Upper lobe of left lung (tissue), 6 donors: ENCODE data around the gene ARPC1A. TPM values are rescaled to one million over a fixed set of nuclear protein-coding genes. Genes with fewer than 3 reads are reported as not detected.

ENCODE experiments used
- ATAC-seq, 2 donors: fragments of 200-7000 bp; cut with Tn5 transposase; one replicate each; pipeline ENCODE4 v1.9.1; 2022; ENCODE audit warnings: mild to moderate bottlenecking in 2 of 2, moderate library complexity in 2 of 2; ENCODE audit not compliant: low FRiP score in 2 of 2
- DNase-seq, 2 donors: peaks; one replicate each; pipeline ENCODE4 v3.0.0-alpha.2; 2019 to 2020
- H3K27ac ChIP-seq, 4 donors: fragments of 200-600 bp; sonication (generic); one replicate each; pipeline ENCODE4 v1.5.1; 2016 to 2019
- H3K27me3 ChIP-seq, 4 donors: fragments of 200-600 bp; sonication (generic); one replicate each; pipeline ENCODE4 v1.5.1; 2017 to 2019
- H3K36me3 ChIP-seq, 4 donors: fragments of 200-600 bp; sonication (generic); one replicate each; pipeline ENCODE4 v1.5.1; 2016 to 2019
- H3K4me1 ChIP-seq, 4 donors: fragments of 200-600 bp; sonication (generic); one replicate each; pipeline ENCODE4 v1.5.1; 2018 to 2019
- H3K4me3 ChIP-seq, 4 donors: fragments of 200-600 bp; sonication (generic); one replicate each; pipeline ENCODE4 v1.5.1; 2017 to 2019; ENCODE audit warnings: mild to moderate bottlenecking in 2 of 4, moderate library complexity in 1 of 4
- H3K9me3 ChIP-seq, 4 donors: fragments of 200-600 bp; sonication (generic); one replicate each; pipeline ENCODE4 v1.5.1; 2018 to 2019
- CTCF ChIP-seq, 6 experiments: fragments of 450-650 bp in 4 of 6; fragments of 200-600 bp in 2 of 6; sonication (generic) in 2 of 6; IDR thresholded peaks; one replicate each; pipeline ENCODE4 v1.5.1; 2016 to 2019; ENCODE audit warnings: antibody characterized with exemption in 6 of 6
- EP300 ChIP-seq, 4 donors: sonication (generic); formaldehyde crosslinking; IDR thresholded peaks; one replicate each; pipeline ENCODE4 v1.5.1; 2017; ENCODE audit warnings: antibody characterized with exemption in 4 of 4, control low read depth in 2 of 4
- POLR2A ChIP-seq, 4 donors: fragments of 450-650 bp; IDR thresholded peaks; one replicate each; pipeline ENCODE4 v1.5.1; 2016 to 2017; ENCODE audit warnings: antibody characterized with exemption in 4 of 4, mild to moderate bottlenecking in 2 of 4
- POLR2AphosphoS5 ChIP-seq, 2 donors: sonication (generic); formaldehyde crosslinking; IDR thresholded peaks; one replicate each; pipeline ENCODE4 v1.5.1; 2017; ENCODE audit warnings: antibody characterized with exemption in 2 of 2
- WGBS, 2 donors: methylation state at CpG; one replicate each; pipeline ENCODE4 v1.1.5; 2017 to 2018; 5-methylcytosine and 5-hydroxymethylcytosine counted together
- total RNA-seq, 6 donors: library from RNA; depleted of rRNA in 4 of 6; stranded (reverse); fragments of >200 nt in 4 of 6; gene quantifications; one replicate each; pipeline versions ENCODE4 v1.1.0 to v1.2.1, GENCODE V29; 2016 to 2021
- donor health status: DM: no; HTN: no; CAD: no; lungs with moderate emphysema.
- donor health status: DM: no; HTN: yes; CAD: no; lungs with severe emphysema.

ARPC1A gene
- total RNA-seq, 6 donors from 2014 or later, result 81.7 to 129 (median 122) TPM

GRCh38 chr7:99392046-99392445 lies 66.3 kb downstream of the ARPC1A start:
- Histone ChIP-seq H3K9me3 (no peaks in the 10 kb centered on the region), H3K4me3 (peak overlapping the region in 2 of 4 donors; percentile 43 to 50), H3K27me3 (no peaks in the 10 kb centered on the region), H3K36me3 (peaks cover 25 to 92% (median 77%) of the 10 kb centered on the region in 4 donors), H3K27ac (peak overlapping the region in 1 of 4 donors; percentile 42), H3K4me1 (peaks cover 13 to 22% (median 18%) of the 10 kb centered on the region in 4 donors)
- ATAC-seq, result no peak
- no peak for TF ChIP-seq POLR2A (IDR thresholded peaks at IDR 0.05)
- no peak for TF ChIP-seq CTCF (IDR thresholded peaks at IDR 0.05)
- no peak for TF ChIP-seq EP300 (IDR thresholded peaks at IDR 0.05)
- no peak for TF ChIP-seq POLR2AphosphoS5 (IDR thresholded peaks at IDR 0.05)
- 86 to 100% methylated on average over 3 to 8 of the region's 8 CpGs for WGBS, 2 donors
- no peak for DNase-seq

GRCh38 chr7:99392659-99393354 lies 67.1 kb downstream of the ARPC1A start:
- WGBS, 2 donors, result 12 to 21% methylated on average over 22 to 47 of the region's 68 CpGs
- TF ChIP-seq EP300 (IDR thresholded peaks at IDR 0.05), result no peak
- peak in 1 of 6 experiments; percentile 10 for TF ChIP-seq CTCF (IDR thresholded peaks at IDR 0.05)
- TF ChIP-seq POLR2AphosphoS5 (IDR thresholded peaks at IDR 0.05), result peak; percentile 38 to 56
- H3K36me3 ChIP-seq, result peaks cover 30 to 92% (median 78%) of the 10 kb centered on the region in 4 donors
- H3K27ac ChIP-seq, result peak overlapping the region; percentile 27 to 66 (median 50)
- H3K9me3 ChIP-seq, result no peaks in the 10 kb centered on the region
- DNase-seq (peak; percentile 80 to 94), ATAC-seq (peak; percentile 87 to 90)
- H3K4me3 ChIP-seq, result peak overlapping the region; percentile 21 to 50 (median 46)
- peaks cover 13 to 22% (median 18%) of the 10 kb centered on the region in 4 donors for H3K4me1 ChIP-seq
- no peaks in the 10 kb centered on the region for H3K27me3 ChIP-seq

GRCh38 chr7:99393355-99394187 lies 67.9 kb downstream of the ARPC1A start:
- Histone ChIP-seq H3K4me3 (peak overlapping the region; percentile 21 to 50 (median 46)), H3K27me3 (no peaks in the 10 kb centered on the region), H3K9me3 (no peaks in the 10 kb centered on the region), H3K4me1 (peaks cover 13 to 23% (median 19%) of the 10 kb centered on the region in 4 donors), H3K36me3 (peaks cover 25 to 92% (median 77%) of the 10 kb centered on the region in 4 donors), H3K27ac (peak overlapping the region; percentile 27 to 66 (median 50))
- DNase-seq (peak in 1 of 2 donors; percentile 81), ATAC-seq (peak; percentile 35 to 55)
- TF ChIP-seq POLR2A (IDR thresholded peaks at IDR 0.05) (no peak), CTCF (IDR thresholded peaks at IDR 0.05) (no peak), POLR2AphosphoS5 (IDR thresholded peaks at IDR 0.05) (no peak), EP300 (IDR thresholded peaks at IDR 0.05) (no peak)
- WGBS, 2 donors, result 40 to 71% methylated on average over 13 to 25 of the region's 30 CpGs

GRCh38 chr7:99394188-99394502 lies 68.4 kb downstream of the ARPC1A start:
- TF ChIP-seq CTCF (IDR thresholded peaks at IDR 0.05), result no peak
- no peak for TF ChIP-seq POLR2A (IDR thresholded peaks at IDR 0.05)
- no peak for TF ChIP-seq EP300 (IDR thresholded peaks at IDR 0.05)
- no peak for TF ChIP-seq POLR2AphosphoS5 (IDR thresholded peaks at IDR 0.05)
- H3K4me1 ChIP-seq, result peaks cover 13 to 29% (median 25%) of the 10 kb centered on the region in 4 donors
- DNase-seq (no peak), ATAC-seq (no peak)
- peak overlapping the region in 1 of 4 donors; percentile 66 for H3K27ac ChIP-seq
- peaks cover 25 to 92% (median 77%) of the 10 kb centered on the region in 4 donors for H3K36me3 ChIP-seq
- WGBS, 2 donors, result 91 to 93% methylated on average over 4 of the region's 4 CpGs
- no peak overlapping the region for H3K4me3 ChIP-seq
- H3K9me3 ChIP-seq, result no peaks in the 10 kb centered on the region
- no peaks in the 10 kb centered on the region for H3K27me3 ChIP-seq
